M059J (cell line): ENCODE measurements around the gene LCE3A. TPM values are rescaled to one million over a fixed set of nuclear protein-coding genes. Genes with fewer than 3 reads are reported as not detected.
A peak's percentile ranks its signal among the peaks of the same experiment; 100 is the strongest.
"Not testable (repeated sequence)": the region's sequence is repeated elsewhere in the genome, so short reads cannot be mapped to it uniquely, and the experiment has no call there.

Source experiments
- DNase-seq: peaks from one replicate; pipeline ENCODE4 v3.0.0-alpha.2; 2012; ENCODE audit warnings: low read depth
- total RNA-seq: library from RNA; depleted of rRNA; stranded (reverse); fragments of >200 nt; shearing (Covaris generic); gene quantifications from 2 replicates; pipeline ENCODE4 v1.2.3, GENCODE V29; 2014; rRNA removed

LCE3A gene, protein sequence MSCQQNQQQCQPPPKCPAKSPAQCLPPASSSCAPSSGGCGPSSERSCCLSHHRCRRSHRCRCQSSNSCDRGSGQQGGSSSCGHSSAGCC
- total RNA-seq: not detected in 2 replicates

DNA sequence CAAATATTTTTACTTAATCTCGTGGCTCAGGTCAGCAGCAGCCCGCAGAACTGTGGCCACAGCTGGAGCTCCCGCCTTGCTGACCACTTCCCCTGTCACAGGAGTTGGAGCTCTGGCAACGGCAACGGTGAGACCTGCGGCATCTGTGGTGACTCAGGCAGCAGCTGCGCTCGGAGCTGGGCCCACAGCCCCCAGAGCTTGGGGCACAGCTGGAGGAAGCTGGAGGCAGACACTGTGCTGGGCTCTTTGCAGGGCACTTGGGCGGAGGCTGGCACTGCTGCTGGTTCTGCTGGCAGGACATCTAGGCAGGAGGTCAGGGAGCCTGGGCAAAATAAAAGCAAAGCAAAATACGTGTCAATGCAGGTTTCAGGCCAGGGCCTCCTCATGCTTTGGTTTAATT is at the start of gene LCE3A:
TSS of gene LCE3A (minus strand) at position 301 of the 400 bp plus-strand sequence. CDS start at position 301, 0 bp downstream.
- DNase-seq: peak; percentile 27

DNA sequence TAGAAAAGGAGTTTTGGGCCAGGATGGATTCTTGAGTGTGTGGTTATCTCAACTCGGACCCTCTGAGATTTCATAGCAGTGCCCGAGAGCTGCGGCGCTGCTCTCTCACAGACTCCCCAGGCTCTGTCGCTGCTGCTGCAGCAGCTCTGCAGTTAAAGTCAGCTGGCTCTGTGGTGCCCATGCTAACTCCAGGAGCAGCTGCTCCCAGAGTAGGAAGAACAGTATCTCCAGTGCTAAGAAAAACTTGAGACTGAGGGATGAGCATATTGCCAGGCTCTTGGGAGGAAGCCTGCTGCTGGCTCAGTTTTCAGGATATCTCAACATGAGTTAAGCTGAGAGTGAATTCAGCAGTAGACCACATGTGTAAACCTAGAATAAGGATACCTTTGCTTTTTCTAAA is 44.7 kb upstream of the LCE3A start:
- no peak for DNase-seq

DNA sequence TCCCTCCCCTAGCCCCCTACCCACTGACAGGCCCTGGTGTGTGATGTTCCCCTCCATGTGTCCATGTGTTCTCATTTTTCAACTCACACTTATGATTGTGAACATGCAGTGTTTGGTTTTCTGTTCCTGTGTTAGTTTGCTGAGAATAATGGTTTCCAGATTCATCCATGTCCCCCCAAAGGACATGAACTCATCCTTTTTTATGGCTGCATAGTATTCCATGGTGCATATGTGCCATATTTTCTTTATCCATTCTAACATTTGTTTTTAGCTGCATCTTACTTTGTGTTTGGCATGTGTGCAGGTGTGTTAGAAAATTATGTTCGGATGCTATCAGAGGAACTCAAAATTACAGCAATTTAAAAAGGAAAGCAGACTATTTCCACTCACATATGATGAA is 43.3 kb upstream of the LCE3A start:
- DNase-seq: not testable (repeated sequence)

DNA sequence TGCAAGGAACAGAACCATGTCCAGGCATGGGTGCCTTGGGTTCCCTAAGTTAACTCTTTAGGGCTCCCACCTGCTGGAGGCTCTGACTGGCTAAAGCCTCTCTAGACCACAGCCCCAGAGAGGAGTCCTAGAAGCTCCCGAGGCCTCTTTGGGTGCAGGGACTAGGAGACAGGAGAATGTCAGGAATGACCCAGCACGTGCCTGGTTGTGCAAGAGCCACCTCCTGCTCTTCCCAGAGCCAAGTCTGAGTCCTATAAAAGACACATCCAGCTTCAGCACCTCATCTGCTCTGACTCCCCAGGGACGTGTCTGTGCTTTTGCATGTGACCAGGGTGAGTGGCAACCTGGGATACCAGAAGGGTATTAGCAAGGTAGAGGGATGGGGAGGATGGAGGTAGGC is 40.2 kb upstream of the LCE3A start, which contains the start of gene LCE2D:
TSS of gene LCE2D (plus strand) at position 283 of the 400 bp plus-strand sequence. CDS start 726 bp downstream, outside the sequence.
- no peak for DNase-seq

DNA sequence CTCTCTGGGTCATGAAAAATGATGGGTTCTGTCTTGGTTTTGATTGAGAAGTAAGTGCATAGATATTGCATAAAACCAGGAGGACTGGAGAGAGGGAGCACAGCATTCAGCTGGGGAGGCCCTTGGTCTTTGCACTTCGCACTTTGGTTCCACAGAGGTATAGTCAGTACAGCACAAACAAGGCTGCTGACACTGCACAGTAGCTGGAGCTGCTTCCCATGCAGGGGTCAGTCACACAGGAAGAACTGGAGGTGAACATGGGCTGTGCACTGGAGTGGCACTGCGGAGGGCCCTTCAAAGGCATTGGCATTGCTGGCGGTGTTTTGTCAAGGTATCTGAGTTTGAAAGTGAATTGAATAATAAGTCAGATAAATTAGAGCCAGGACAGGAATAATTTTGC is 35.7 kb upstream of the LCE3A start:
- DNase-seq: no peak

DNA sequence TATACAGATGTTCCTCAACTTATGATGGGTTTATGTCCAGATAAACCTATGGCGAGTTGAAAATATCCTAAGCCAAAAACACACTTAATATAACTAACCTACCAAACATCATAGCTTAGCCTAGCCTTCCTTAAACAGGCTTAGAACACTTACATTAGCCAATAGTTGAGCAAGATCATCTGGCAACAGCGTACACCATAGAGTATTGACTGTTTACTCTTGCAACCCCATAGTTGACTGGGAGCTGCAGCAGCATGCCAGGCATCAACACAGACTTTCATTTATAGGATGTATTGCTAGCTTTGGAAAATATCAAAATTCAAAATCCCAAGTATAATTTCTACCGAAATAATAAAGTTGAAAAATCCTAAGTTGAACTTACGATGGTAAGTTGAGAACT is 34.8 kb upstream of the LCE3A start:
- DNase-seq: no peak

DNA sequence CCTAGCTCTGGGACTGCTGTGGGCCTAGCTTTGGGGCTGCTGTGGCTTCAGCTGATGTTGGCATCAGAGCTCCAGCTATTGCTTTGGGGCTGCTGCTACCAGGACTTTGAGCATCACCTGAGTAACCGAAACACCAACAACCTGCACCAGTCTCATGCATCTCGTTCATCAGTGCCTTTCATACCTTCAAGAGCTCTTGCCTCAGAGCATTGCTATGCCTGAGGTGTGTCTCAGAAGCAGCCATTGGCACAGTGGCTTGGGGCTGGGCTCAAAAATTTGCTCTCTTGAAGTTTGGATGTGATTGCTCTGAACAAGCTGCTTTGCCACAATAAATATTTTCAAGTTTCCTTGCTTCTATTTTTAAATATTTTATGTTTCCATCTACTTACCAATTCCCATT is 33.6 kb upstream of the LCE3A start:
- no peak for DNase-seq

DNA sequence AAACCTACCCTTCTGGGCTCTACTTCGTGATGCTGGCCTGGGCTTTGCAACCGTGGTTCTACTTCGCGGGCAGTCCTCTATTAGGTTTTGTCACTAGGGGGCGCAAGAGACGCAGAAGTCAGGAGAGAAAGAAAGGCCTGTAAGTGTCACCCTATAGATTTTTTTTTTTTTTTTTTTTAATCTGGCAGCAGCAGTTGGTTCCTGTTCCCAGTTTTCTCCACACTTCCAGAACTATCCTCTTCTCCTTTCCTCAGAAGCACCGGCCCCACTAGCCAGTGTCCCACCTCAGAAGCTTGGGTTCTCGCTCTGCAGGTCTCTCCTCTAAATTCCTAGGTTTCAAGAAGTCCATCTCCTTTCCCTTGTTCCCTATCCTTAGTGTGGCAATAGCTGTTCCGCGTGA is 31.2 kb upstream of the LCE3A start:
- peak; percentile 32 for DNase-seq

DNA sequence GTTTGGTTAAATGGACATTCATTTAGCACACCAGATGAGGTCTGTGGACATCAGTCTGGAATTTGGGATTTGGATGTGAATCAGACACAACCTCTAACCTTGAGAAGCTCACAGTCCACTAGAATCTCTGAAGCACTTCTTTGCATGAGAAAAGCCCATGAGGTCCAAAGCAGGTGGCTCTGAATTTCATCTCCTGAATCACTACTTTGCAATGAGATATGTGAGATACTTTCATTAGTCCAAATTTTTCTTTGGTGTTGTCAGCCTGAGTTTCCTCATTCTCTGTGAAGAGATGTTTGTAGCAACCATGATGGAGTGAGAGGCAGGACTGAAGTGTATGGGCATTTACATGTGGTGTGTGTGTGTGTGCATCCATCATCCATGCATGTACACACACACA is 23.8 kb upstream of the LCE3A start:
- no peak for DNase-seq

DNA sequence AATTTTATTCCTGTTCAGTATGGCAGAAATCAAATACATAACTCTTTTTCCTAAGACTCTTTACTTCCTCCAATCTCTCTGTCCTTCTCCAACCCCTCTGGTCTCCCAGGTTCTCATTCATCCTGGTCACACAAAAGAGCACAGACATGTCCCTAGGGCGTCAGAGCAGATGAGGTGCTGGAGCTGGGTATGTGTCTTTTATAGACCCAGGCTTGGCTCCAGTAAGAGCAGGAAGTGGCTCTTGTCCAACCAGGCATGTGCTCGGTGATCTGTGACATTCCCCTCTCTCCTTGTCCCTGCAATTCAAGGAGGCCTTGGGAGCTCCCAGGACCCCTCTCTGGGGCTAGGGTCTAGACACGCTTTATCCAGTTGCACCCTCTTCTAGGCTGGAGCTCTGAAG is 22.2 kb upstream of the LCE3A start:
- no peak for DNase-seq

DNA sequence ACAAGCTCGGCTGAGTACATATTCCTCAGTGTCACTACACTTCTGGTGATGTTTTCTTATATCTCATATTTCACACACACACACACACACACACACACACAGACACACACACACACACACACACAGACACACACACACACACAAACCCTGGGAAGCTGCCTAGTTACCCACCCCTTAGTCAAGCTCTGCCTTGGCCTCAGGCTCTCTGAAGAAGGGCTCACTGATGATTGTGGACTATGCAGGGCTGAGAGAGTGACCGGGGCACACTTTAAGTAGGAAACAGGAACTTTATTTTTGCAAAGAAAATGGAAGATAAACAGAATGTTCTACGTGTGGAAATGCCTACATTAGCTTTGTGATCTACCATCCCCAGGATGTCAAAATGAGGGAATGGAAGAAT is 21.0 kb upstream of the LCE3A start:
- DNase-seq: no peak

DNA sequence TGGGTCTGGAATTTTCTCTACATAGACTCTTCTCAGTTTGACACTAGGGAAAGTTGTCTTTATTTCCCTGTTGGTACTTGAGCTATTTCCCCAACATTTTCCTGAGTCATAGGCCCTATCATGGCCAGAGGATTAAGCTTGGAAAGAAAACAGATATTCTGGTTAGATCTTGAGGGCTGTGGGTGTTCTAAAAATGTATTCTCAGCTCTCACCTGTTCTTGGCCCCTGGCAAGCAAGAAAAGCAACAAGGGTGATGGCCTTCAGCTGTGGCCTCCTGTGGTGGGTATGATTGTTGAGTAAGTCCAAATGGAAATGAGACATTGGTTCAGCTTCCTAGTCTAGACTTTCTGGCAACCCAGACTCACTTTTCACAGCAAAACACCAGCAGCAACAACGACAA is 17.4 kb upstream of the LCE3A start:
- no peak for DNase-seq

DNA sequence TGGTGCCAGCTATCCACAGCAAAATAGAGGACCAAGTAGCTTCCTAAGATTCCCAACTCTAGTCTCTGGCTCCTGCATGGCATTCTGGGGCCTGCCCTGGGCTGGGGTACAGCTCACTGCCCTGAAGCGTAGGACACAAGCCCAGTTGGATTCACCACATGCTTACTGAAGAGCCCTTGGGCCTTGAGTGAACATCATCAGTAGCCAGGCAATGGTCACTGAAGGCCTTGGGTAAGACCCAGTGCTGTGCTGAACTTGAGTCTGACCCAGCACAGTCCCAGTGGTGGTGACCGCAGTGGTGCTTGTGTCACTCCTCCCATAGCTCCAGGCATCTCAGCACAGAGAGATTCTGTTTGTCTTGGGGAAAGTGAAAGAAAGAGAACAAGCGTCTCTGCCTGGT is 7.7 kb upstream of the LCE3A start:
- no peak for DNase-seq

DNA sequence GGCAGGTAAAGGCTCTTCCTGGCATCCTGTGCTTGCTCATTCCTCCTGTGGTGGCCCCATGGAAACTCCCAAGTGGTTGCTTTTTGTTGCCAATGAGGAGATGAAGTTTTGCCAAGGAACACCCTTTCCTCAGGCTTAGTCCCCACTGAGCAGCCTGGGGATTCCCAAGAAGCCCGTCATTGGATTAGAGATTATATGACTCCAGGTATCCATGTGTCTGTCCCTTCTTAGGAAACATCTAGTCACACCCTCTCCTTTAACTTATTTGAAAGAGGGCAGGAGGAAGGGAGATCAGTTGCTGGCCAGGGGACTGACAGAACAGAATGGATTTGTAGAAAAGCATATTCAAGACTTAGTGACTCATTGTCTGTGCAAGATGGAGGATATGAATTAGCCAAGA is 3.8 kb upstream of the LCE3A start:
- no peak for DNase-seq

DNA sequence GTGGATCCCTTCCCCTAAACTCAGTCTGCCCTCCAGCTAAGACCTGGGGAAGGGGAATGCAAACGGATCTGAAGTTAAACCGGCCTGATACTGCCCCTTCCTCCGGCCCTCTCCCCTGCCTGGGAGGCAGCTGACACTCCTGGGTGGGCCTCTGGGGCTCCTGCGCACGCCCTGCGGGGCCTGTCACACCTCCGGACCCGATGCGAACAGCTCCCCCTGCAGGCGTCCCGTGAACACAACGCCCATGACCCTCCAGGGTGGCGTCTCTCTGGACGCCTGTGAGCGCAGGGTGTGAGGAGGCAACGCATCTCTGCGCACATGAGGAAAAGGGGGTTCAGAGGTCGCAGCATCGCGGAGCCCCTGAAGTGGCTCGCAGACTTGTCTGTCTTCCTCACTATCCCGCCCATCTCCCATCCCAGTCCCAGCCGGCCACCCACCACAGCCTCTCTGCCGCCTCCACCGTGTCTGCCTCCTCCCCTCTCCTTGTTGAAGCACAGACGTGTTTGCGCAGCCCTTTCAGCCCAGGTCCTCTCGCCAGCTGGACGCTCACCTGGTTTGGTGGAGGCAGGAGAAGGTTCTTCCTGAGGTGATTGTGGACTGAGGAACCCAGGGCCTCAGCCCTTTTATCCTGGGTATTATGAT is 421 bp upstream of the LCE3A start:
- DNase-seq: no peak

DNA sequence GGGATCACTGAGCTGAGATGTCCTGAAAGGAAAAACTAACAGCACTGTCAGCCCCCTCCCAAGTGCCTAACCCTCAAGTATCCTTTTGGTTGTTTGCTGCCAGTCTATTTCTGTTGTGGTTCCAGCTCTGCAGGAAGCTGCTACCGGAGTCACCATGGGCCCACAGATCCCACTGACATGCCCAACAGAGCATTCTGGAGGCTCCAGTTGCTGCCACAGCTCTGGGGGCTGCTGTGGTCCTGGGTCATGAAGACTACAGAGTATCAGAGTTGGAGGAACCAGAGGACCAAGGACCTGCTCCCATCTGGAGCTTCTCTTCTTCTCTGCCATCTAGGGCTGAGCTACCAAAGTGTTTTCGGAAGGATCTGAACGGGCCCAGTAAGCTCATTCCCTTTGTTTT is 910 bp downstream of the LCE3A start:
- DNase-seq: no peak

DNA sequence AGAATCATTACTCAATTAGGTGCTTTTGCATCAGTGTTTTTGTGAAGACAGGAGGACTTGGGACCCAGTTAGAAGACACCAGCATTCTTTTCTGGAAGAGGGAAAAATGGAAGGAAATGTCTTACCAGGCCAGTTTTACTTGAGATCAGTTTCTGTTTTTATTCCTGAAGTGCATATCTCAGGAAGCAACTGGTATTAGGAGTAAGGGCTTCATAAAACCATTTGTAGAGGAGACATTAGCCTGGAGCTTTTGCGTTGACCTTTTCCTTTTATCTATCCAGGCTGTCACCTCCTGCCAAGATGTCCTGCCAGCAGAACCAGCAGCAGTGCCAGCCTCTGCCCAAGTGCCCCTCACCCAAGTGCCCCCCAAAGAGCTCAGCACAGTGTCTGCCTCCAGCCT is 9.4 kb downstream of the LCE3A start, which contains the start of gene LCE3B:
TSS of gene LCE3B (plus strand) at position 301 of the 400 bp plus-strand sequence. CDS start at position 301, 0 bp downstream.
- DNase-seq: no peak

DNA sequence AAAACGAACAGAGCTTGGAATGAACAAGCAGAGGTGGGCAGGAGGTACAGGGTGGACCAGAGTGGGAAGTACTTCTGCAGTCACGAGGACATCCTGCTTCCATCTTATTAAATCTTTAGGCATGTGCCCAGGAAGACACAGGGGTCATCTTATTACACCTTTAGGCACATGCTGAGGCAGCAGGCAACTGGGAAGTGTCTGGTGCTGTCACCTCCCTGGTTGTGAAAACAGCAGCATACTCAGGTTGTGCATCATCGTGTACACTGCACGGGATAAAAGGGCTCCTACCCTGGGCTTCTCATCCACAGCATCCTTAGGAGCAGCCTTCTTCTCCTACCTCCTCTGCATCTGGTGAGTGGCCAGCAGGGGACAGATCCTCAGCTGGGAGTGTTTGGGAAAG is 23.0 kb downstream of the LCE3A start, which contains the start of gene LCE3C:
TSS of gene LCE3C (plus strand) at position 301 of the 400 bp plus-strand sequence. CDS start 498 bp downstream, outside the sequence.
- no peak for DNase-seq

DNA sequence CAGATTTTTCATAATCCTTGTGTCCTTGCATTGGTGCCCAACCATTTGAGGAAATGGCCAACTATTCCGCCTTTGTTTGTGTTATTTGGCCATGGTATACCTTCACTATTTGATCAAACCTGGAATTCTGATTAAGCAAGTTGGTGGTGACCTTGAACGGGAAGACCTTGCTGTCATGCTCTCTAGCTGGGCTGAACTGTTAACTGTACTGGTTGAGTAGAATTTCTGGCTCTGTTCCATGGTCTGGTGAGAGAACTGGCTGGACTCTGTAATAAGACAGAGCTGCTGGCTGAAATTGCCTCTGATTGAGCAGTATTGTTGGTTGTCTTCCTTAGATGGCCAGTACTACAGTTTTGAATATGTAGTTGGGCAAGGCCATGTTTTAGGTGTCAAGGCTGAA is 25.9 kb downstream of the LCE3A start:
- no peak for DNase-seq

DNA sequence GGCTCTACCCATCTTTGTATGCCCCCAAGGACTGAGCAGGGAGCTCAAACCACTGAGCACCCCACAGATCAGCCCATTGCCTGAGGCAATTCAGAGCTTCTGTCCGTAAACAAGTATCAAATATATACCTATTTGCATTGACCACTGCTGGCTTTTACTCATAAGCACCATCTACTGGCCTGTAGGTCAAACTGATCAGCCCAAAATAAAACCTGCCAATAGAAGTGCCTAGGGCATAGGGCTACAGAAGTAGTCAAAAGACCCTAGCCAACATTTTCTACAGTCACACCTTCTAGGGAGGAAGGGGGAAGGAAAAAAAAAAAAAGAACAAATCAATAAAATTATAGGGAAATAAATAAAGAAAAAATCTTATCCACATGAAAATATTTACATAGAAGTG is 37.3 kb downstream of the LCE3A start:
- DNase-seq: no peak

DNA sequence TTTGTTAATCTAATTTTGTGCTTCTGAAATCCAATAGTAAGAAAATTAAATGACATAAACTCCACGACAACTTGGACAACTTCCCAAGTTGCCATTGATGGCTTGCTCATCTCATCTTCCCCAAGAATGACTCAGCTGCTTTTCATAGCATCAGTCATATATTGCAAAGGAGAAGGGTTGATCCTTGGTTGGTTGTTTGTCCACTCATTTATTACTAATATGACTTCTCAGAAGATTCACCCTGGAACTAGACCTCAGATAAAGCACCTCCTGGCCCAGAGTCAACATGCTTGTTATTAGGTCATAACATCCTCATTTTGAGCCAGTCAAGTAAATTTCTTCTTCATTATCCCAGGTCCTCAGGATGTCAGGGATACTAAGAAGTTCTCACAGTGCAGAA is 40.3 kb downstream of the LCE3A start:
- no peak for DNase-seq

DNA sequence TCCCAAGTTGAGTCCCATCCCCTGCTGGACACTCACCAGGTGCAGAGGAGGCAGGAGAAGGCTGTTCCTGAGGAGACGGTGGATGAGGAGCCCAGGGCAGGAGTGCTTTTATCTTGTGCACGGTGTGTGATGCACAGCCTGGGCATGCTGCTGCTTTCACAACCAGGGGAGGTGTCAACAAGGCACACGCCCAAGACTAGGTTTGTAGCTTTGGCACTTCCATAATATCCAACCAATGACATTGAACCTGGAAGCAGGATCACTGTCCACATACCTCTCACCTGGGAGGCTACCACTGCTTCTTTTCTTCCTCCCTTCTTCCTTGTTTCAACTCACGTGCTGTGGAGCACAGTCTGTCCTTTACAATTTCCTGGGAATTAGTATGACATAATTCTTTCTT is 42.5 kb downstream of the LCE3A start, which contains the start of gene LCE3D:
TSS of gene LCE3D (minus strand) at position 84 of the 400 bp plus-strand sequence. CDS start 580 bp downstream, outside the sequence.
- DNase-seq: no peak

DNA sequence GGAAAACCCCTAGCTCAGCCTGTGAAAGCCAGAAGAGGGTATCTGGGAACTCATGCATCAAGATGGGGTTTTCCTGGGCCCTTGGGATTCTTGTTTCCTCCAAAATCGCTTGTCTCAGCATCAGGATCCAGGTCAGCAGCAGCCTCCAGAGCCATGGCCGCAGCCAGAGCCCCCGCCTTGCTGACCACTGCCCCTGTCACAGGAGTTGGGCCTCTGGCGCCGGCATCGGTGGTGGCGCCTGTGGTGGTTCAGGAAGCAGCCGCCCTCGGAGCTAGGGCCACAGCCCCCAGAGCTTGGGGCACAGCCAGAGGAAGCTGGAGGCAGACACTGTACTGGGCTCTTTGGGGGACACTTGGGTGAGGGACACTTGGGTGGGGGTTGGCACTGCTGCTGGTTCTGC is 43.4 kb downstream of the LCE3A start:
- not testable (repeated sequence) for DNase-seq

DNA sequence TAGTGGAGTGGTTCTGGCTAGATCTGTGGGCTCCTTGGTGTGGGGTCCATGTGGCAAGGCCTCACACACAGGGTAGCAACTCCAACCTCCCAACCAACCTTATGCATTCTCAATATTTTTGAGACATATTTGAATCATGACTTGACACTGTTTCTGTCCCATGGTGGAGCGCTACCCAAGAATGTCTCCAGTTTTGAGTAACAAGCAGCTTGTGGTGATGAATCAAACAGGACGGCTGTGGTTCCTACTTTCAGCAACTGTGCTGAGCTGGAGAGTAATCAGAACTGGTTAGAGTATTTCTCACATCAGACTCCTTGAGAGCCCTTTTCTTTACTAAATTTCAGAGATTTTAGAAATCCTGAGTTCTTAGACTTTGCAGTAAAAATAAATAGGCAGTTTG is 45.7 kb downstream of the LCE3A start:
- DNase-seq: no peak
